GM23338 (cell line): ENCODE data around the gene BCOR. TPM values are rescaled to one million over a fixed set of nuclear protein-coding genes. Genes with fewer than 3 reads are reported as not detected.
A peak's percentile ranks its signal among the peaks of the same experiment; 100 is the strongest.

Source experiments
- ATAC-seq: fragments of 200-7000 bp; cut with Tn5 transposase; 3 replicates; pipeline ENCODE4 v1.9.1; 2020
- DNase-seq: peaks from one replicate; pipeline ENCODE4 v3.0.0-alpha.2; 2015; ENCODE audit warnings: low spot score
- H2AFZ ChIP-seq: fragments of 200-600 bp; sonication (generic); 2 replicates; pipeline ENCODE4 v1.8.0; 2016; ENCODE audit warnings: antibody characterized with exemption, mild to moderate bottlenecking, moderate library complexity
- H3F3A ChIP-seq: fragments of 200-600 bp; sonication (generic); replicated peaks from 2 replicates; pipeline ENCODE4 v1.8.0; 2017; ENCODE audit warnings: antibody characterized with exemption, mixed run types, low read depth
- H3K27ac ChIP-seq: fragments of 200-600 bp; sonication (generic); 2 replicates; pipeline ENCODE4 v1.6.1; 2016; ENCODE audit warnings: low read depth
- H3K27me3 ChIP-seq: fragments of 200-600 bp; sonication (generic); 2 replicates; pipeline ENCODE4 v1.8.0; 2016; ENCODE audit warnings: mild to moderate bottlenecking, mixed run types, moderate library complexity; ENCODE audit not compliant: insufficient read depth
- H3K36me3 ChIP-seq: fragments of 200-600 bp; sonication (generic); 2 replicates; pipeline ENCODE4 v1.8.0; 2016; ENCODE audit warnings: mild to moderate bottlenecking; ENCODE audit not compliant: insufficient read depth
- H3K4me1 ChIP-seq: fragments of 200-600 bp; sonication (generic); 2 replicates; pipeline ENCODE4 v1.8.0; 2016; ENCODE audit warnings: mild to moderate bottlenecking, moderate library complexity; ENCODE audit not compliant: insufficient read depth
- H3K4me2 ChIP-seq: fragments of 200-600 bp; sonication (generic); 2 replicates; pipeline ENCODE4 v1.7.1; 2017; ENCODE audit warnings: mixed run types
- H3K4me3 ChIP-seq: fragments of 200-600 bp; sonication (generic); 2 replicates; pipeline ENCODE4 v1.6.1; 2016; ENCODE audit warnings: mixed run types
- H3K79me2 ChIP-seq: fragments of 200-600 bp; sonication (generic); replicated peaks from 2 replicates; pipeline ENCODE4 v1.8.0; 2017; ENCODE audit warnings: mild to moderate bottlenecking; ENCODE audit not compliant: insufficient read depth
- H3K9me2 ChIP-seq: fragments of 200-600 bp; sonication (generic); 2 replicates; pipeline ENCODE4 v1.8.0; 2017; ENCODE audit not compliant: insufficient read depth
- H4K20me1 ChIP-seq: fragments of 200-600 bp; sonication (generic); replicated peaks from 2 replicates; pipeline ENCODE4 v1.8.0; 2017; ENCODE audit warnings: mild to moderate bottlenecking; ENCODE audit not compliant: insufficient read depth
- H3K27ac Mint-ChIP-seq: 2 replicates; pipeline ENCODE4 v1.8.0; 2020; ENCODE audit warnings: inconsistent platforms, mild to moderate bottlenecking, moderate library complexity, mixed read lengths
- H3K27me3 Mint-ChIP-seq: 3 replicates; pipeline ENCODE4 v1.8.0; 2022; ENCODE audit warnings: low read depth, mild to moderate bottlenecking, moderate library complexity, mixed read lengths, inconsistent platforms; ENCODE audit not compliant: insufficient read depth, poor library complexity
- H3K36me3 Mint-ChIP-seq: 3 replicates; pipeline ENCODE4 v1.8.0; 2021; ENCODE audit warnings: low read depth, mild to moderate bottlenecking, inconsistent platforms, moderate library complexity, mixed read lengths
- H3K4me1 Mint-ChIP-seq: 3 replicates; pipeline ENCODE4 v1.8.0; 2020; ENCODE audit warnings: mild to moderate bottlenecking, inconsistent platforms, mixed read lengths
- H3K4me3 Mint-ChIP-seq: 3 replicates; pipeline ENCODE4 v1.8.0; 2021; ENCODE audit warnings: moderate library complexity, mild to moderate bottlenecking, inconsistent platforms, mixed read lengths
- H3K9me3 Mint-ChIP-seq: 3 replicates; pipeline ENCODE4 v1.8.0; 2020; ENCODE audit warnings: moderate library complexity, mild to moderate bottlenecking, inconsistent platforms, mixed read lengths
- CREB1 ChIP-seq: fragments of 250-450 bp; sonication (Bioruptor Pico); IDR thresholded peaks from 2 replicates; pipeline ENCODE4 v1.5.0; 2020; ENCODE audit warnings: low read depth, mild to moderate bottlenecking, moderate library complexity
- EZH2 ChIP-seq: fragments of 200-600 bp; sonication (generic); IDR thresholded peaks from one replicate; pipeline ENCODE4 v1.8.0; 2017; ENCODE audit warnings: antibody characterized with exemption, mild to moderate bottlenecking, low read depth; ENCODE audit not compliant: unreplicated experiment
- EZH2phosphoT487 ChIP-seq: fragments of 200-600 bp; sonication (generic); IDR thresholded peaks from one replicate; pipeline ENCODE4 v1.8.1; 2018; ENCODE audit warnings: antibody characterized with exemption; ENCODE audit not compliant: unreplicated experiment
- JUNB ChIP-seq: IDR thresholded peaks from one replicate; pipeline ENCODE4 v1.6.1; 2016; ENCODE audit warnings: antibody characterized with exemption; ENCODE audit not compliant: unreplicated experiment
- NANOG ChIP-seq: IDR thresholded peaks from 2 replicates; pipeline ENCODE4 v1.6.1; 2016; ENCODE audit warnings: antibody characterized with exemption, borderline replicate concordance
- POLR2AphosphoS5 ChIP-seq: IDR thresholded peaks from 2 replicates; pipeline ENCODE4 v1.6.1; 2016; ENCODE audit warnings: antibody characterized with exemption, low read depth
- STAT1 ChIP-seq: IDR thresholded peaks from one replicate; pipeline ENCODE4 v1.6.1; 2016; ENCODE audit warnings: antibody characterized with exemption; ENCODE audit not compliant: unreplicated experiment
- ZNF114 ChIP-seq: fragments of 250-450 bp; sonication (Bioruptor Pico); IDR thresholded peaks from 2 replicates; pipeline ENCODE4 v1.5.0; 2020; ENCODE audit warnings: mild to moderate bottlenecking, moderate library complexity
- ZNF331 ChIP-seq: fragments of 250-450 bp; sonication (Bioruptor Pico); IDR thresholded peaks from 2 replicates; pipeline ENCODE4 v1.5.0; 2020; ENCODE audit warnings: low read depth, mild to moderate bottlenecking, moderate library complexity
- polyA plus RNA-seq: library from polyadenylated mRNA; unstranded; fragments of >200 nt; fragmentation: Nextera tagmentation; extraction: Ambion mirVana; gene quantifications from 2 replicates; pipeline ENCODE4 v1.2.1, GENCODE V29; 2016
- total RNA-seq: library from RNA; depleted of rRNA; stranded (reverse); fragments of >200 nt; shearing (Covaris generic); gene quantifications from 2 replicates; pipeline ENCODE4 v1.2.3, GENCODE V29; 2014
- TF ChIP-seq, protein P1 (sequence below): fragments of 250-450 bp; sonication (Bioruptor Pico); IDR thresholded peaks from 2 replicates; pipeline ENCODE4 v1.5.0; 2020; ENCODE audit warnings: mild to moderate bottlenecking, moderate library complexity

Gene BCOR
- total and polyA plus RNA-seq, 2 experiments from 2014 or later: 25.5 to 60.8 TPM

DNA sequence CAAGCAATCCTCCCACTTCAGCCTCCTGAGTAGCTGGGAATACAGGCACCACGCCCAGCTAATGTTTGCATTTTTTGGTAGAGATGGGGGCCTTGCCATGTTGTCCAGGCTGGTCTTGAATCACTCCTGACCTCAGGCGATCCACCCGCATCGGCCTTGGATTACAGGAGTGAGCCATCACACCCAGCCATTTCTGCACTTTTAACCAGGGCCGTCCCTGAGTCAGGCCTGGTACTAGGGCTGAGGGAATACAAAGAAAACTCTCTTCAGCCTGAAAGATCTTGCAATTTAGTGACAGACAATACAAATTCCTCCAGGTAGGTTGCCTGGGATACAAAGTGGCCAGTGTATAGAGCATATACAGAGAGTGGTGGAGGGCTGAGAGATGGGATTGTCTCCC, 65.8 kb downstream of the BCOR start:
- Mint-ChIP-seq H3K4me3 (no peak overlapping the region), H3K36me3 (no peaks in the 10 kb centered on the region), H3K4me1 (peaks cover 4% of the 10 kb centered on the region; the same call in 1 of the 3 replicates), H3K27me3 (peaks cover 6% of the 10 kb centered on the region), H3K9me3 (no peaks in the 10 kb centered on the region), H3K27ac (no peak overlapping the region)
- H3K4me1 ChIP-seq: no peaks in the 10 kb centered on the region
- H3K27me3 ChIP-seq: no peaks in the 10 kb centered on the region
- ATAC-seq (no peak; the same call in 2 of the 3 replicates), DNase-seq (peak; percentile 12)
- no peaks in the 10 kb centered on the region for H4K20me1 ChIP-seq
- H3K27ac ChIP-seq: no peak overlapping the region
- no peaks in the 10 kb centered on the region for H3F3A ChIP-seq
- H3K4me3 ChIP-seq: no peak overlapping the region
- H3K4me2 ChIP-seq: no peak overlapping the region
- H3K36me3 ChIP-seq: no peaks in the 10 kb centered on the region
- no peaks in the 10 kb centered on the region for H3K9me2 ChIP-seq
- TF ChIP-seq POLR2AphosphoS5: no peak
- TF ChIP-seq JUNB: no peak
- TF ChIP-seq ZNF331: no peak
- TF ChIP-seq NANOG: no peak
- TF ChIP-seq, protein P1, sequence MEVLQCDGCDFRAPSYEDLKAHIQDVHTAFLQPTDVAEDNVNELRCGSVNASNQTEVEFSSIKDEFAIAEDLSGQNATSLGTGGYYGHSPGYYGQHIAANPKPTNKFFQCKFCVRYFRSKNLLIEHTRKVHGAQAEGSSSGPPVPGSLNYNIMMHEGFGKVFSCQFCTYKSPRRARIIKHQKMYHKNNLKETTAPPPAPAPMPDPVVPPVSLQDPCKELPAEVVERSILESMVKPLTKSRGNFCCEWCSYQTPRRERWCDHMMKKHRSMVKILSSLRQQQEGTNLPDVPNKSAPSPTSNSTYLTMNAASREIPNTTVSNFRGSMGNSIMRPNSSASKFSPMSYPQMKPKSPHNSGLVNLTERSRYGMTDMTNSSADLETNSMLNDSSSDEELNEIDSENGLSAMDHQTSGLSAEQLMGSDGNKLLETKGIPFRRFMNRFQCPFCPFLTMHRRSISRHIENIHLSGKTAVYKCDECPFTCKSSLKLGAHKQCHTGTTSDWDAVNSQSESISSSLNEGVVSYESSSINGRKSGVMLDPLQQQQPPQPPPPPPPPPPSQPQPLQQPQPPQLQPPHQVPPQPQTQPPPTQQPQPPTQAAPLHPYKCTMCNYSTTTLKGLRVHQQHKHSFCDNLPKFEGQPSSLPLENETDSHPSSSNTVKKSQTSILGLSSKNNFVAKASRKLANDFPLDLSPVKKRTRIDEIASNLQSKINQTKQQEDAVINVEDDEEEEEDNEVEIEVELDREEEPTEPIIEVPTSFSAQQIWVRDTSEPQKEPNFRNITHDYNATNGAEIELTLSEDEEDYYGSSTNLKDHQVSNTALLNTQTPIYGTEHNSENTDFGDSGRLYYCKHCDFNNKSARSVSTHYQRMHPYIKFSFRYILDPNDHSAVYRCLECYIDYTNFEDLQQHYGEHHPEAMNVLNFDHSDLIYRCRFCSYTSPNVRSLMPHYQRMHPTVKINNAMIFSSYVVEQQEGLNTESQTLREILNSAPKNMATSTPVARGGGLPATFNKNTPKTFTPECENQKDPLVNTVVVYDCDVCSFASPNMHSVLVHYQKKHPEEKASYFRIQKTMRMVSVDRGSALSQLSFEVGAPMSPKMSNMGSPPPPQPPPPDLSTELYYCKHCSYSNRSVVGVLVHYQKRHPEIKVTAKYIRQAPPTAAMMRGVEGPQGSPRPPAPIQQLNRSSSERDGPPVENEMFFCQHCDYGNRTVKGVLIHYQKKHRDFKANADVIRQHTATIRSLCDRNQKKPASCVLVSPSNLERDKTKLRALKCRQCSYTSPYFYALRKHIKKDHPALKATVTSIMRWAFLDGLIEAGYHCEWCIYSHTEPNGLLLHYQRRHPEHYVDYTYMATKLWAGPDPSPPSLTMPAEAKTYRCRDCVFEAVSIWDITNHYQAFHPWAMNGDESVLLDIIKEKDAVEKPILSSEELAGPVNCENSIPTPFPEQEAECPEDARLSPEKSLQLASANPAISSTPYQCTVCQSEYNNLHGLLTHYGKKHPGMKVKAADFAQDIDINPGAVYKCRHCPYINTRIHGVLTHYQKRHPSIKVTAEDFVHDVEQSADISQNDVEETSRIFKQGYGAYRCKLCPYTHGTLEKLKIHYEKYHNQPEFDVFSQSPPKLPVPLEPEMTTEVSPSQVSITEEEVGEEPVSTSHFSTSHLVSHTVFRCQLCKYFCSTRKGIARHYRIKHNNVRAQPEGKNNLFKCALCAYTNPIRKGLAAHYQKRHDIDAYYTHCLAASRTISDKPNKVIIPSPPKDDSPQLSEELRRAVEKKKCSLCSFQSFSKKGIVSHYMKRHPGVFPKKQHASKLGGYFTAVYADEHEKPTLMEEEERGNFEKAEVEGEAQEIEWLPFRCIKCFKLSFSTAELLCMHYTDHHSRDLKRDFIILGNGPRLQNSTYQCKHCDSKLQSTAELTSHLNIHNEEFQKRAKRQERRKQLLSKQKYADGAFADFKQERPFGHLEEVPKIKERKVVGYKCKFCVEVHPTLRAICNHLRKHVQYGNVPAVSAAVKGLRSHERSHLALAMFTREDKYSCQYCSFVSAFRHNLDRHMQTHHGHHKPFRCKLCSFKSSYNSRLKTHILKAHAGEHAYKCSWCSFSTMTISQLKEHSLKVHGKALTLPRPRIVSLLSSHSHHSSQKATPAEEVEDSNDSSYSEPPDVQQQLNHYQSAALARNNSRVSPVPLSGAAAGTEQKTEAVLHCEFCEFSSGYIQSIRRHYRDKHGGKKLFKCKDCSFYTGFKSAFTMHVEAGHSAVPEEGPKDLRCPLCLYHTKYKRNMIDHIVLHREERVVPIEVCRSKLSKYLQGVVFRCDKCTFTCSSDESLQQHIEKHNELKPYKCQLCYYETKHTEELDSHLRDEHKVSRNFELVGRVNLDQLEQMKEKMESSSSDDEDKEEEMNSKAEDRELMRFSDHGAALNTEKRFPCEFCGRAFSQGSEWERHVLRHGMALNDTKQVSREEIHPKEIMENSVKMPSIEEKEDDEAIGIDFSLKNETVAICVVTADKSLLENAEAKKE: no peak
- no peak for TF ChIP-seq EZH2
- TF ChIP-seq ZNF114 (CRISPR knock-in tag): no peak
- TF ChIP-seq EZH2phosphoT487: no peak
- TF ChIP-seq STAT1: no peak
- no peak for TF ChIP-seq CREB1 (CRISPR knock-in tag)
- no peak overlapping the region for H2AFZ ChIP-seq
- no peaks in the 10 kb centered on the region for H3K79me2 ChIP-seq
